Measurements from ENCODE around the gene SPACDR. TPM values are rescaled to one million over a fixed set of nuclear protein-coding genes. Genes with fewer than 3 reads are reported as not detected.
A peak's percentile ranks its signal among the peaks of the same experiment; 100 is the strongest.

The SPACDR gene
- total RNA-seq, 1 donor from 2014 or later, result 2.8 TPM

- H3K27me3 Mint-ChIP-seq, result peaks cover 3% of the 10 kb centered on the region
- no peak overlapping the region for H3K27ac Mint-ChIP-seq
- no peaks in the 10 kb centered on the region for H3K9me3 Mint-ChIP-seq
These were observed 50.2 kb downstream of the SPACDR start for GRCh38 chr7:100413889-100414288.

GRCh38 chr7:100413346-100413745 is 50.7 kb downstream of the SPACDR start:
- H3K27ac Mint-ChIP-seq, result no peak overlapping the region
- no peaks in the 10 kb centered on the region for H3K9me3 Mint-ChIP-seq
- no peak for TF ChIP-seq CTCF (conservative IDR thresholded peaks at IDR 0.05)
- no peak for DNase-seq (ENCODE audit: extremely low spot score, unreplicated experiment)
- H3K27me3 Mint-ChIP-seq, result peaks cover 3% of the 10 kb centered on the region
- no peak overlapping the region for H3K4me3 Mint-ChIP-seq
- H3K36me3 Mint-ChIP-seq, result no peaks in the 10 kb centered on the region
- no peaks in the 10 kb centered on the region for H3K4me1 Mint-ChIP-seq (ENCODE audit: unreplicated experiment)

More at GRCh38 chr7:100413889-100414288, 50.2 kb downstream of the SPACDR start:
- Mint-ChIP-seq H3K36me3 (no peaks in the 10 kb centered on the region), H3K4me3 (no peak overlapping the region), H3K4me1 (ENCODE audit: unreplicated experiment) (no peaks in the 10 kb centered on the region)
- no peak for TF ChIP-seq CTCF (conservative IDR thresholded peaks at IDR 0.05)
- no peak for DNase-seq (ENCODE audit: extremely low spot score, unreplicated experiment)

GRCh38 chr7:100411101-100411500 is 53.0 kb downstream of the SPACDR start:
- Mint-ChIP-seq H3K4me3 (no peak overlapping the region), H3K4me1 (ENCODE audit: unreplicated experiment) (no peaks in the 10 kb centered on the region), H3K9me3 (no peaks in the 10 kb centered on the region), H3K27ac (no peak overlapping the region), H3K27me3 (peaks cover 6% of the 10 kb centered on the region), H3K36me3 (no peaks in the 10 kb centered on the region)
- TF ChIP-seq CTCF (conservative IDR thresholded peaks at IDR 0.05), result no peak
- no peak for DNase-seq (ENCODE audit: extremely low spot score, unreplicated experiment)

GRCh38 chr7:100407285-100408180 is 56.5 kb downstream of the SPACDR start:
- H3K27me3 Mint-ChIP-seq, result peaks cover 15% of the 10 kb centered on the region
- H3K4me1 Mint-ChIP-seq (ENCODE audit: unreplicated experiment), result no peaks in the 10 kb centered on the region
- no peak for DNase-seq (ENCODE audit: extremely low spot score, unreplicated experiment)
- peak; percentile 81 for TF ChIP-seq CTCF (conservative IDR thresholded peaks at IDR 0.05)
- no peak overlapping the region for H3K27ac Mint-ChIP-seq
- H3K36me3 Mint-ChIP-seq, result no peaks in the 10 kb centered on the region
- no peak overlapping the region for H3K4me3 Mint-ChIP-seq
- H3K9me3 Mint-ChIP-seq, result no peaks in the 10 kb centered on the region

- DNase-seq (ENCODE audit: extremely low spot score, unreplicated experiment), result no peak
- H3K4me1 Mint-ChIP-seq (ENCODE audit: unreplicated experiment), result no peaks in the 10 kb centered on the region
- no peak for TF ChIP-seq CTCF (conservative IDR thresholded peaks at IDR 0.05)
- H3K4me3 Mint-ChIP-seq, result no peak overlapping the region
- peaks cover 11% of the 10 kb centered on the region for H3K27me3 Mint-ChIP-seq
- H3K36me3 Mint-ChIP-seq, result no peaks in the 10 kb centered on the region
- no peak overlapping the region for H3K27ac Mint-ChIP-seq
- no peaks in the 10 kb centered on the region for H3K9me3 Mint-ChIP-seq
These were observed 57.3 kb downstream of the SPACDR start for GRCh38 chr7:100406767-100407166.

Other genes starting within 250 kb of the SPACDR start
- gene PVRIG, start 244.3 kb downstream of the SPACDR start, total RNA-seq (ENCODE audit: low replicate concordance), result not detected in 2 replicates
- not detected in 2 replicates for gene SPDYE3, start 156.6 kb downstream of the SPACDR start, total RNA-seq (ENCODE audit: low replicate concordance)
- 45.2 and 51.5 TPM in 2 replicates for gene PILRB, start 106.1 kb downstream of the SPACDR start, total RNA-seq (ENCODE audit: low replicate concordance)
- gene PILRA, start 90.8 kb downstream of the SPACDR start, total RNA-seq (ENCODE audit: low replicate concordance), result 2.1 and 2.8 TPM in 2 replicates
- 2.2 and 2.7 TPM in 2 replicates for gene ZCWPW1, start 35.6 kb downstream of the SPACDR start, total RNA-seq (ENCODE audit: low replicate concordance)
- 27.5 and 36.6 TPM in 2 replicates for gene MEPCE, start 34.4 kb downstream of the SPACDR start, total RNA-seq (ENCODE audit: low replicate concordance)
- gene PPP1R35, start 27.8 kb downstream of the SPACDR start, total RNA-seq (ENCODE audit: low replicate concordance), result 31.4 and 33.8 TPM in 2 replicates
- 45.3 and 57.6 TPM in 2 replicates for gene TSC22D4, start 15.0 kb upstream of the SPACDR start, total RNA-seq (ENCODE audit: low replicate concordance)
- 2.1 and 6.3 TPM in 2 replicates for gene NYAP1, start 19.7 kb upstream of the SPACDR start, total RNA-seq (ENCODE audit: low replicate concordance)
- 16.3 and 21.0 TPM in 2 replicates for gene AGFG2, start 74.9 kb upstream of the SPACDR start, total RNA-seq (ENCODE audit: low replicate concordance)
- gene SAP25, start 109.6 kb upstream of the SPACDR start, total RNA-seq (ENCODE audit: low replicate concordance), result 3.1 and 5.6 TPM in 2 replicates
- 64.5 and 66.7 TPM in 2 replicates for gene LRCH4, start 121.9 kb upstream of the SPACDR start, total RNA-seq (ENCODE audit: low replicate concordance)
- 0.76 and 0.77 TPM in 2 replicates for gene FBXO24, start 122.1 kb upstream of the SPACDR start, total RNA-seq (ENCODE audit: low replicate concordance)
- 11.6 and 152 TPM in 2 replicates for gene PCOLCE, start 138.1 kb upstream of the SPACDR start, total RNA-seq (ENCODE audit: low replicate concordance)
- 28.3 and 29.0 TPM in 2 replicates for gene MOSPD3, start 148.3 kb upstream of the SPACDR start, total RNA-seq (ENCODE audit: low replicate concordance)
- gene TFR2, start 177.3 kb upstream of the SPACDR start, total RNA-seq (ENCODE audit: low replicate concordance), result 1.8 and 2.5 TPM in 2 replicates
- 1.8 and 2.4 TPM in 2 replicates for gene ACTL6B, start 192.2 kb upstream of the SPACDR start, total RNA-seq (ENCODE audit: low replicate concordance)
- gene GNB2, start 209.5 kb upstream of the SPACDR start, total RNA-seq (ENCODE audit: low replicate concordance), result 179 and 203 TPM in 2 replicates
- 49.5 and 79.4 TPM in 2 replicates for gene GIGYF1, start 230.0 kb upstream of the SPACDR start, total RNA-seq (ENCODE audit: low replicate concordance)
- 39.2 and 41.0 TPM in 2 replicates for gene POP7, start 241.9 kb upstream of the SPACDR start, total RNA-seq (ENCODE audit: low replicate concordance)

Measured in type B pancreatic cell (in vitro differentiated cells).